ENCODE data around the gene GULP1. TPM values are rescaled to one million over a fixed set of nuclear protein-coding genes. Genes with fewer than 3 reads are reported as not detected.

The GULP1 gene
- total RNA-seq, 1 experiment from 2014 or later, result 140 TPM

GRCh38 chr2:188285774-188286173, 5.9 kb upstream of the GULP1 start:
- no peak overlapping the region for H3K4me2 ChIP-seq (ENCODE audit: insufficient read depth, insufficient read length, low read length)
- H3K27ac ChIP-seq (ENCODE audit: insufficient read length, low read depth, low read length), result no peak overlapping the region
- no peak overlapping the region for H2BK5ac ChIP-seq (ENCODE audit: insufficient read length, low read length)
- no peak overlapping the region for H2AFZ ChIP-seq (ENCODE audit: low read length)
- no peak overlapping the region for H3K14ac ChIP-seq (ENCODE audit: insufficient read depth, low read length)
- H3K9me3 ChIP-seq (ENCODE audit: control insufficient read depth, low read depth, low read length), result no peaks in the 10 kb centered on the region
- no peaks in the 10 kb centered on the region for H3K27me3 ChIP-seq (ENCODE audit: insufficient read depth, low read length)
- WGBS (ENCODE audit: extremely low coverage, insufficient read length, low lambda C conversion rate), result no CpG with 5 or more reads among the region's 2 CpGs
- no peaks in the 10 kb centered on the region for H3K79me1 ChIP-seq (ENCODE audit: insufficient read depth, low read depth, low read length, poor library complexity, severe bottlenecking)
- Mint-ChIP-seq H3K27me3 (ENCODE audit: low read depth) (no peaks in the 10 kb centered on the region), H3K27ac (no peak overlapping the region), H3K9me3 (peaks cover 4 to 20% of the 10 kb centered on the region in 2 experiments; a peak in 4 of 5 replicates), H3K36me3 (ENCODE audit: insufficient read depth in 1 of 3, low read depth in 3 of 3) (peaks cover 13 to 27% (median 24%) of the 10 kb centered on the region in 3 experiments), H3K4me3 (no peak overlapping the region), H3K4me1 (peaks cover 12 to 43% of the 10 kb centered on the region in 2 experiments)
- H2BK20ac ChIP-seq (ENCODE audit: low read depth, low read length, poor library complexity, severe bottlenecking), result no peak overlapping the region
- H4K8ac ChIP-seq (replicated peaks; ENCODE audit: insufficient read length, low read depth, low read length), result no peak overlapping the region
- no peak overlapping the region for H4K5ac ChIP-seq (ENCODE audit: insufficient read length, low read depth, low read length)
- H3K23ac ChIP-seq (ENCODE audit: insufficient read length, low read depth, low read length), result no peak overlapping the region
- no peak overlapping the region for H2BK120ac ChIP-seq (ENCODE audit: low read depth, low read length, poor library complexity, severe bottlenecking)
- H3K9ac ChIP-seq (ENCODE audit: extremely low read depth, insufficient read length, low read length), result no peak overlapping the region
- no peaks in the 10 kb centered on the region for H3K4me1 ChIP-seq (ENCODE audit: insufficient read depth, low read length)
- peak overlapping the region; percentile 36 for H3T11ph ChIP-seq (ENCODE audit: low read length)
- H3K23me2 ChIP-seq (ENCODE audit: insufficient read length, low read depth, low read length, poor library complexity, severe bottlenecking), result no peaks in the 10 kb centered on the region
- no peaks in the 10 kb centered on the region; the same call in 1 of the 2 replicates for H3K79me2 ChIP-seq (ENCODE audit: insufficient read depth, low read length)
- TF ChIP-seq CTCF (conservative IDR thresholded peaks at IDR 0.05), result no peak
- no peak overlapping the region for H3K4ac ChIP-seq (ENCODE audit: low read depth, low read length)
- H3K56ac ChIP-seq (ENCODE audit: insufficient read length, low read depth, low read length), result no peak overlapping the region
- no peak for DNase-seq
- H2BK15ac ChIP-seq (ENCODE audit: low read depth, low read length), result no peak overlapping the region
- no peak overlapping the region for H4K91ac ChIP-seq (ENCODE audit: insufficient read length, low read depth, low read length)
- no peak overlapping the region for H2AK5ac ChIP-seq (ENCODE audit: insufficient read length, low read length)
- H3K18ac ChIP-seq (ENCODE audit: insufficient read length, low read depth, low read length), result no peak overlapping the region
- H2BK12ac ChIP-seq (ENCODE audit: insufficient read length, low read depth, low read length), result no peak overlapping the region
- H4K20me1 ChIP-seq (ENCODE audit: control insufficient read depth, insufficient read depth, insufficient read length), result no peaks in the 10 kb centered on the region
